Thyroid gland (tissue), 4 donors: ENCODE measurements around the gene NPAS2.

Source experiments
- POLR2A ChIP-seq, 2 donors: fragments of 450-650 bp; IDR thresholded peaks; one replicate each; pipeline ENCODE4 v1.6.1; 2017; ENCODE audit warnings: antibody characterized with exemption in 2 of 2, mild to moderate bottlenecking in 2 of 2, moderate library complexity in 1 of 2
- TF ChIP-seq, protein P1 (sequence below), 6 experiments: fragments of 200-600 bp in 3 of 6; fragments of 450-650 bp in 3 of 6; sonication (generic) in 3 of 6; IDR thresholded peaks; one replicate each; pipeline ENCODE4 v1.5.1; 2016 to 2019; ENCODE audit warnings: antibody characterized with exemption in 6 of 6, mild to moderate bottlenecking in 2 of 6, inconsistent platforms in 1 of 6, moderate library complexity in 1 of 6

DNA sequence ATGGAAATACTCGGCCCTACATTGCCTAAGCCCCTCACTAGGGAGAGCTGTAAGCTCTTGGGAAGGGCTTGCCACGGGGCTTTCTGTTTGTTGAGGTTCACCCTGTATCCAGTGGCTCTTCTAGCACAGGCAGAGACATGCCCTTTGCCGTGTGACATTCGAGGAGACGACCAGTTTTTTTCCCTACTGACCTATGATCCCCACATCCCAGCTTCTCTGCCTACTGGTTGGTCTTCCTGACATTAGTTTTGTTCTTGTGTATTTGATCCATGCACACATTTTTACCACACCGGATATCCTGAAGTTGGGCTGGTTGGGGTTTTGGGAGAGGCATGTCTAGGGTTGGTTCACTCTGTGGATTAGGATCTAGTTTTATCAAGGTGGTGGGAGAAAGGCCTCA, 69.3 kb downstream of the NPAS2 start:
- TF ChIP-seq, protein P1, sequence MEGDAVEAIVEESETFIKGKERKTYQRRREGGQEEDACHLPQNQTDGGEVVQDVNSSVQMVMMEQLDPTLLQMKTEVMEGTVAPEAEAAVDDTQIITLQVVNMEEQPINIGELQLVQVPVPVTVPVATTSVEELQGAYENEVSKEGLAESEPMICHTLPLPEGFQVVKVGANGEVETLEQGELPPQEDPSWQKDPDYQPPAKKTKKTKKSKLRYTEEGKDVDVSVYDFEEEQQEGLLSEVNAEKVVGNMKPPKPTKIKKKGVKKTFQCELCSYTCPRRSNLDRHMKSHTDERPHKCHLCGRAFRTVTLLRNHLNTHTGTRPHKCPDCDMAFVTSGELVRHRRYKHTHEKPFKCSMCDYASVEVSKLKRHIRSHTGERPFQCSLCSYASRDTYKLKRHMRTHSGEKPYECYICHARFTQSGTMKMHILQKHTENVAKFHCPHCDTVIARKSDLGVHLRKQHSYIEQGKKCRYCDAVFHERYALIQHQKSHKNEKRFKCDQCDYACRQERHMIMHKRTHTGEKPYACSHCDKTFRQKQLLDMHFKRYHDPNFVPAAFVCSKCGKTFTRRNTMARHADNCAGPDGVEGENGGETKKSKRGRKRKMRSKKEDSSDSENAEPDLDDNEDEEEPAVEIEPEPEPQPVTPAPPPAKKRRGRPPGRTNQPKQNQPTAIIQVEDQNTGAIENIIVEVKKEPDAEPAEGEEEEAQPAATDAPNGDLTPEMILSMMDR (IDR thresholded peaks at IDR 0.05) = no peak
- no peak for TF ChIP-seq POLR2A (IDR thresholded peaks at IDR 0.05)
